HCT116 (cell line): ENCODE data around the gene ISL2. TPM values are rescaled to one million over a fixed set of nuclear protein-coding genes. Genes with fewer than 3 reads are reported as not detected.
"Not testable (repeated sequence)": the region's sequence is repeated elsewhere in the genome, so short reads cannot be mapped to it uniquely, and the experiment has no call there.

Experiments used
- ATAC-seq: fragments of 200-7000 bp; cut with Tn5 transposase; 2 replicates; pipeline ENCODE4 v1.9.1; 2020; ENCODE audit warnings: mild to moderate bottlenecking, moderate library complexity
- BruUV-seq: library from RNA; stranded (reverse); fragments of 400-500 nt; replicated peaks from 2 replicates; lab custom pipeline; 2021; lab: Mats Ljungman, UMichigan
- CTCF ChIA-PET: fragments of 300-600 bp; sonication (Branson Sonifier 250); formaldehyde crosslinking; loops from one replicate; lab custom pipeline; 2021; ENCODE audit warnings: antibody characterized with exemption; lab: Charles Lee
- POLR2A ChIA-PET: fragments of 300-600, 350-600 bp; sonication (Branson Sonifier 250); formaldehyde crosslinking; loops from one replicate; lab custom pipeline; 2021; ENCODE audit warnings: antibody characterized with exemption; lab: Charles Lee
- RAD21 ChIA-PET, 2 experiments: fragments of 300-600 bp; sonication (Branson Sonifier 250); formaldehyde crosslinking; loops; one replicate each; lab custom pipeline; 2023; ENCODE audit warnings: low total read pairs in 2 of 2; ENCODE audit not compliant: uncharacterized antibody in 2 of 2, unreplicated experiment in 2 of 2, low non-redundant PET in 1 of 2; lab: Charles Lee
- DNase-seq: peaks from one replicate; pipeline ENCODE4 v3.0.0-alpha.2; 2010; ENCODE audit warnings: low read depth, low spot score
- H2AFZ ChIP-seq: fragments of 200-600 bp; shearing (Covaris generic), sonication (generic); 2 replicates; pipeline ENCODE4 v1.6.1; 2017; ENCODE audit warnings: low read depth, mixed run types, mixed read lengths, antibody characterized with exemption, low read length; ENCODE audit not compliant: poor library complexity, severe bottlenecking
- H3K27ac ChIP-seq: 2 replicates; pipeline ENCODE4 v1.5.1; 2012; ENCODE audit warnings: low read depth, low read length
- H3K27me3 ChIP-seq: fragments of 200-600 bp; sonication (generic); 2 replicates; pipeline ENCODE4 v1.6.1; 2016; ENCODE audit warnings: mixed run types, low read length, mixed read lengths; ENCODE audit not compliant: insufficient read depth
- H3K36me3 ChIP-seq, 2 experiments: fragments of 200-500 bp in 1 of 2; fragments of 200-600 bp in 1 of 2; sonication (Bioruptor generic) in 1 of 2; sonication (generic) in 1 of 2; 2 replicates each; pipeline versions ENCODE4 v1.5.1 to v1.6.1; 2014 to 2016; ENCODE audit warnings: low read length in 2 of 2, inconsistent platforms in 1 of 2, mixed read lengths in 1 of 2, mixed run types in 1 of 2; ENCODE audit not compliant: insufficient read depth in 2 of 2, control insufficient read depth in 1 of 2
- H3K4me1 ChIP-seq, 2 experiments: fragments of 200-600 bp in 1 of 2; sonication (generic) in 1 of 2; 2 replicates each; pipeline versions ENCODE4 v1.5.1 to v1.6.1; 2012 to 2017; ENCODE audit warnings: low read length in 2 of 2, inconsistent platforms in 1 of 2, mild to moderate bottlenecking in 1 of 2, mixed read lengths in 1 of 2, mixed run types in 1 of 2, moderate library complexity in 1 of 2; ENCODE audit not compliant: insufficient read depth in 2 of 2, control insufficient read depth in 1 of 2
- H3K4me2 ChIP-seq: fragments of 200-600 bp; sonication (generic); 2 replicates; pipeline ENCODE4 v1.6.1; 2017; ENCODE audit warnings: mixed run types, low read length, mixed read lengths
- H3K4me3 ChIP-seq, 2 experiments: fragments of 200-600 bp in 1 of 2; sonication (generic) in 1 of 2; replicated peaks in 1 of 2; 2 replicates each; pipeline ENCODE4 v1.5.1; 2011 to 2016; ENCODE audit warnings: low read length in 2 of 2, control low read depth in 1 of 2, low read depth in 1 of 2, mild to moderate bottlenecking in 1 of 2, mixed read lengths in 1 of 2, mixed run types in 1 of 2
- H3K79me2 ChIP-seq: fragments of 200-600 bp; sonication (generic); 2 replicates; pipeline ENCODE4 v1.6.1; 2017; ENCODE audit warnings: mild to moderate bottlenecking, mixed run types, low read length, moderate library complexity, mixed read lengths; ENCODE audit not compliant: insufficient read depth
- H3K9ac ChIP-seq: fragments of 200-600 bp; sonication (generic); 2 replicates; pipeline ENCODE4 v1.6.1; 2016; ENCODE audit warnings: low read length, mixed read lengths
- H3K9me2 ChIP-seq: fragments of 200-600 bp; sonication (generic), shearing (Covaris generic); 2 replicates; pipeline ENCODE4 v1.6.1; 2017; ENCODE audit warnings: mixed run types, mild to moderate bottlenecking, moderate library complexity; ENCODE audit not compliant: insufficient read depth
- H3K9me3 ChIP-seq, 2 experiments: fragments of 200-500 bp in 1 of 2; fragments of 200-600 bp in 1 of 2; sonication (Bioruptor generic) in 1 of 2; sonication (generic) in 1 of 2; 2 replicates each; pipeline ENCODE4 v1.6.1; 2014 to 2017; ENCODE audit warnings: low read length in 2 of 2, mixed read lengths in 2 of 2, inconsistent platforms in 1 of 2, low read depth in 1 of 2, mild to moderate bottlenecking in 1 of 2, mixed run types in 1 of 2, moderate library complexity in 1 of 2; ENCODE audit not compliant: control insufficient read depth in 1 of 2, insufficient read depth in 1 of 2
- H4K20me1 ChIP-seq: fragments of 200-600 bp; sonication (generic), shearing (Covaris generic); 2 replicates; pipeline ENCODE4 v1.6.1; 2017; ENCODE audit warnings: mixed run types, mild to moderate bottlenecking, moderate library complexity; ENCODE audit not compliant: insufficient read depth
- CBX3 ChIP-seq: IDR thresholded peaks from 2 replicates; pipeline ENCODE4 v1.6.1; 2012; ENCODE audit warnings: low read depth
- CEBPB ChIP-seq: IDR thresholded peaks from 2 replicates; pipeline ENCODE4 v1.6.1; 2012; ENCODE audit warnings: low read depth
- EGR1 ChIP-seq: IDR thresholded peaks from 2 replicates; pipeline ENCODE4 v1.6.1; 2012; ENCODE audit warnings: low read depth
- FOSL1 ChIP-seq: IDR thresholded peaks from 2 replicates; pipeline ENCODE4 v1.6.1; 2012; ENCODE audit warnings: low read depth
- JUND ChIP-seq: IDR thresholded peaks from 2 replicates; pipeline ENCODE4 v1.6.1; 2012
- POLR2A ChIP-seq: IDR thresholded peaks from 2 replicates; pipeline ENCODE4 v1.7.0; 2011; ENCODE audit warnings: borderline replicate concordance; ENCODE audit not compliant: insufficient read depth, insufficient read length; ENCODE audit errors: extremely low read depth
- SP1 ChIP-seq: IDR thresholded peaks from 2 replicates; pipeline ENCODE4 v1.6.1; 2012; ENCODE audit warnings: low read depth
- SRF ChIP-seq: IDR thresholded peaks from 2 replicates; pipeline ENCODE4 v1.6.1; 2012; ENCODE audit warnings: low read depth
- TCF7L2 ChIP-seq: IDR thresholded peaks from 2 replicates; pipeline ENCODE4 v1.7.0; 2011; ENCODE audit warnings: borderline replicate concordance, inconsistent platforms; ENCODE audit not compliant: insufficient read depth, insufficient read length; ENCODE audit errors: extremely low read depth
- YY1 ChIP-seq: IDR thresholded peaks from 2 replicates; pipeline ENCODE4 v1.6.1; 2011; ENCODE audit warnings: low read length, low read depth, moderate library complexity, mild to moderate bottlenecking; ENCODE audit not compliant: insufficient replicate concordance; ENCODE audit errors: extremely low read depth
- ZNF274 ChIP-seq: fragments of 200-500 bp; sonication (Bioruptor generic); IDR thresholded peaks from 2 replicates; pipeline ENCODE4 v1.6.1; 2014; ENCODE audit warnings: mild to moderate bottlenecking, low read depth, low read length, inconsistent platforms
- intact Hi-C: fragments of 100-400 bp; cut with micrococcal nuclease; formaldehyde crosslinking; loops from 2 replicates; pipeline ENCODE4 v1.10.0; 2022
- total RNA-seq: library from RNA; stranded (reverse); gene quantifications from one replicate; pipeline ENCODE4 v1.2.1, GENCODE V29; 2021; ENCODE audit not compliant: unreplicated experiment
- TF ChIP-seq, protein P1 (sequence below): IDR thresholded peaks from 2 replicates; pipeline ENCODE4 v1.6.1; 2012
- TF ChIP-seq, protein P2 (sequence below): IDR thresholded peaks from 2 replicates; pipeline ENCODE4 v1.6.1; 2011; ENCODE audit warnings: mild to moderate bottlenecking, low read length, moderate library complexity; ENCODE audit not compliant: insufficient replicate concordance; ENCODE audit errors: extremely low read depth
- TF ChIP-seq, protein P3 (sequence below), 3 experiments: fragments of 200-600 bp in 1 of 3; sonication (generic) in 1 of 3; IDR thresholded peaks in 2 of 3; conservative IDR thresholded peaks in 1 of 3; 2 replicates each; pipeline ENCODE4 v1.5.1; 2012 to 2017; ENCODE audit warnings: low read depth in 2 of 3, low read length in 2 of 3, antibody characterized with exemption in 1 of 3, borderline replicate concordance in 1 of 3, control low read depth in 1 of 3, mild to moderate bottlenecking in 1 of 3, mixed read lengths in 1 of 3, mixed run types in 1 of 3, moderate library complexity in 1 of 3; ENCODE audit not compliant: insufficient read depth in 1 of 3
- TF ChIP-seq, protein P4 (sequence below): IDR thresholded peaks from 2 replicates; pipeline ENCODE4 v1.6.1; 2012

The ISL2 gene
- total RNA-seq, 1 experiment from 2014 or later: 11.6 TPM

GRCh38 chr15:76294463-76294862 is 42.1 kb upstream of the ISL2 start:
- intact Hi-C loops, CTCF ChIA-PET, RAD21 ChIA-PET, H4K20me1 ChIP-seq, H3K9me3 ChIP-seq, H3K27me3 ChIP-seq, H2AFZ ChIP-seq, BruUV-seq, H3K9ac ChIP-seq, POLR2A ChIA-PET, H3K4me3 ChIP-seq, ATAC-seq, H3K4me2 ChIP-seq, DNase-seq, H3K27ac ChIP-seq, H3K9me2 ChIP-seq, H3K4me1 ChIP-seq, H3K36me3 ChIP-seq: not testable (repeated sequence)
- H3K79me2 ChIP-seq: peaks cover 83% of the 10 kb centered on the region

- Histone ChIP-seq H3K27ac (no peak overlapping the region), H3K9ac (no peak overlapping the region), H2AFZ (no peak overlapping the region), H3K36me3 (no peaks in the 10 kb centered on the region), H3K9me3 (no peaks in the 10 kb centered on the region), H3K27me3 (no peaks in the 10 kb centered on the region), H3K4me2 (no peak overlapping the region), H3K9me2 (no peaks in the 10 kb centered on the region), H3K4me1 (no peaks in the 10 kb centered on the region), H3K4me3 (no peak overlapping the region), H3K79me2 (peaks cover 94% of the 10 kb centered on the region), H4K20me1 (0 out of 2 replicates have a peak, but pooled peaks cover 11% of the 10 kb centered on the region)
- TF ChIP-seq SP1 (no peak), TCF7L2 (no peak), POLR2A (no peak), EGR1 (no peak), SRF (no peak), ZNF274 (no peak), CBX3 (no peak), CEBPB (no peak), JUND (no peak), FOSL1 (no peak), YY1 (no peak)
- TF ChIP-seq, protein P1, sequence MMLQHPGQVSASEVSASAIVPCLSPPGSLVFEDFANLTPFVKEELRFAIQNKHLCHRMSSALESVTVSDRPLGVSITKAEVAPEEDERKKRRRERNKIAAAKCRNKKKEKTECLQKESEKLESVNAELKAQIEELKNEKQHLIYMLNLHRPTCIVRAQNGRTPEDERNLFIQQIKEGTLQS: no peak
- TF ChIP-seq, protein P2, sequence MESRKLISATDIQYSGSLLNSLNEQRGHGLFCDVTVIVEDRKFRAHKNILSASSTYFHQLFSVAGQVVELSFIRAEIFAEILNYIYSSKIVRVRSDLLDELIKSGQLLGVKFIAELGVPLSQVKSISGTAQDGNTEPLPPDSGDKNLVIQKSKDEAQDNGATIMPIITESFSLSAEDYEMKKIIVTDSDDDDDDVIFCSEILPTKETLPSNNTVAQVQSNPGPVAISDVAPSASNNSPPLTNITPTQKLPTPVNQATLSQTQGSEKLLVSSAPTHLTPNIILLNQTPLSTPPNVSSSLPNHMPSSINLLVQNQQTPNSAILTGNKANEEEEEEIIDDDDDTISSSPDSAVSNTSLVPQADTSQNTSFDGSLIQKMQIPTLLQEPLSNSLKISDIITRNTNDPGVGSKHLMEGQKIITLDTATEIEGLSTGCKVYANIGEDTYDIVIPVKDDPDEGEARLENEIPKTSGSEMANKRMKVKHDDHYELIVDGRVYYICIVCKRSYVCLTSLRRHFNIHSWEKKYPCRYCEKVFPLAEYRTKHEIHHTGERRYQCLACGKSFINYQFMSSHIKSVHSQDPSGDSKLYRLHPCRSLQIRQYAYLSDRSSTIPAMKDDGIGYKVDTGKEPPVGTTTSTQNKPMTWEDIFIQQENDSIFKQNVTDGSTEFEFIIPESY: no peak
- TF ChIP-seq, protein P3, sequence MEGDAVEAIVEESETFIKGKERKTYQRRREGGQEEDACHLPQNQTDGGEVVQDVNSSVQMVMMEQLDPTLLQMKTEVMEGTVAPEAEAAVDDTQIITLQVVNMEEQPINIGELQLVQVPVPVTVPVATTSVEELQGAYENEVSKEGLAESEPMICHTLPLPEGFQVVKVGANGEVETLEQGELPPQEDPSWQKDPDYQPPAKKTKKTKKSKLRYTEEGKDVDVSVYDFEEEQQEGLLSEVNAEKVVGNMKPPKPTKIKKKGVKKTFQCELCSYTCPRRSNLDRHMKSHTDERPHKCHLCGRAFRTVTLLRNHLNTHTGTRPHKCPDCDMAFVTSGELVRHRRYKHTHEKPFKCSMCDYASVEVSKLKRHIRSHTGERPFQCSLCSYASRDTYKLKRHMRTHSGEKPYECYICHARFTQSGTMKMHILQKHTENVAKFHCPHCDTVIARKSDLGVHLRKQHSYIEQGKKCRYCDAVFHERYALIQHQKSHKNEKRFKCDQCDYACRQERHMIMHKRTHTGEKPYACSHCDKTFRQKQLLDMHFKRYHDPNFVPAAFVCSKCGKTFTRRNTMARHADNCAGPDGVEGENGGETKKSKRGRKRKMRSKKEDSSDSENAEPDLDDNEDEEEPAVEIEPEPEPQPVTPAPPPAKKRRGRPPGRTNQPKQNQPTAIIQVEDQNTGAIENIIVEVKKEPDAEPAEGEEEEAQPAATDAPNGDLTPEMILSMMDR (IDR thresholded peaks at IDR 0.05 in 2 of 3, conservative IDR thresholded peaks at IDR 0.05 in 1 of 3; ENCODE audit: borderline replicate concordance in 1 of 3, insufficient read depth in 1 of 3, low read depth in 2 of 3, low read length in 2 of 3): no peak
- TF ChIP-seq, protein P4, sequence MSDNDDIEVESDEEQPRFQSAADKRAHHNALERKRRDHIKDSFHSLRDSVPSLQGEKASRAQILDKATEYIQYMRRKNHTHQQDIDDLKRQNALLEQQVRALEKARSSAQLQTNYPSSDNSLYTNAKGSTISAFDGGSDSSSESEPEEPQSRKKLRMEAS: no peak
- no peak for DNase-seq
- ChIA-PET CTCF (no interaction called here), RAD21 (no interaction called here), POLR2A (no interaction called here)
- BruUV-seq: no TSS peak
- intact Hi-C loops: no loop called here
- no peak for ATAC-seq
These were observed 39.7 kb upstream of the ISL2 start for GRCh38 chr15:76296849-76297248.
